HEK293 (cell line): ENCODE measurements around the gene CMPK1.

Source experiments
- YY1 ChIP-seq: fragments of 450-650 bp; formaldehyde crosslinking; IDR thresholded peaks from 2 replicates; pipeline ENCODE4 v1.5.1; 2018; ENCODE audit warnings: missing biosample characterization, missing genetic modification characterization
- ZBTB49 ChIP-seq: fragments of 450-650 bp; formaldehyde crosslinking; IDR thresholded peaks from 2 replicates; pipeline ENCODE4 v1.5.1; 2016; ENCODE audit warnings: missing biosample characterization, missing genetic modification characterization, low read depth

GRCh38 chr1:47330212-47330611 is 3.4 kb upstream of the CMPK1 start:
- TF ChIP-seq YY1 (tag by site-specific recombination) = no peak
- TF ChIP-seq ZBTB49 (tag by site-specific recombination) = no peak
